Neural progenitor cell (in vitro differentiated cells): ENCODE results near the gene LRRC27. TPM values are rescaled to one million over a fixed set of nuclear protein-coding genes. Genes with fewer than 3 reads are reported as not detected.
"Not testable (repeated sequence)": the region's sequence is repeated elsewhere in the genome, so short reads cannot be mapped to it uniquely, and the experiment has no call there.

ENCODE experiments used
- DNase-seq: peaks from one replicate; pipeline ENCODE4 v3.0.0-alpha.2; 2016; ENCODE audit warnings: low spot score
- H2AFZ ChIP-seq: fragments of 200-600 bp; sonication (generic); replicated peaks from 2 replicates; pipeline ENCODE4 v1.6.1; 2016; ENCODE audit warnings: antibody characterized with exemption
- H3F3A ChIP-seq: fragments of 200-600 bp; sonication (generic); 2 replicates; pipeline ENCODE4 v1.6.1; 2016; ENCODE audit warnings: antibody characterized with exemption, low read depth
- H3K27ac ChIP-seq: fragments of 200-600 bp; sonication (generic); 2 replicates; pipeline ENCODE4 v1.5.1; 2016; ENCODE audit warnings: mild to moderate bottlenecking
- H3K27me3 ChIP-seq: fragments of 200-600 bp; sonication (generic); 2 replicates; pipeline ENCODE4 v1.6.1; 2016; ENCODE audit warnings: mild to moderate bottlenecking, moderate library complexity
- H3K36me3 ChIP-seq: fragments of 200-600 bp; sonication (generic); 2 replicates; pipeline ENCODE4 v1.5.1; 2016
- H3K4me1 ChIP-seq: fragments of 200-600 bp; sonication (generic); 2 replicates; pipeline ENCODE4 v1.6.1; 2016; ENCODE audit warnings: mixed run types
- H3K4me2 ChIP-seq: fragments of 200-600 bp; sonication (generic); 2 replicates; pipeline ENCODE4 v1.6.1; 2016
- H3K4me3 ChIP-seq: fragments of 200-600 bp; sonication (generic); 2 replicates; pipeline ENCODE4 v1.5.1; 2016
- H3K79me2 ChIP-seq: fragments of 200-600 bp; sonication (generic); 2 replicates; pipeline ENCODE4 v1.6.1; 2016; ENCODE audit warnings: low read depth
- H3K9ac ChIP-seq: fragments of 200-600 bp; sonication (generic); 2 replicates; pipeline ENCODE4 v1.6.1; 2016
- H3K9me3 ChIP-seq: fragments of 200-600 bp; sonication (generic); 2 replicates; pipeline ENCODE4 v1.5.1; 2016; ENCODE audit warnings: low read depth
- H4K20me1 ChIP-seq: fragments of 200-600 bp; sonication (generic); 2 replicates; pipeline ENCODE4 v1.6.1; 2016; ENCODE audit warnings: low read depth
- H3K27ac Mint-ChIP-seq: 3 replicates; pipeline ENCODE4 v1.8.0; 2021; ENCODE audit warnings: mixed read lengths
- H3K27me3 Mint-ChIP-seq: 2 replicates; pipeline ENCODE4 v1.8.0; 2022; ENCODE audit warnings: low read depth, mild to moderate bottlenecking, inconsistent platforms, moderate library complexity, mixed read lengths; ENCODE audit not compliant: insufficient read depth
- H3K36me3 Mint-ChIP-seq: 3 replicates; pipeline ENCODE4 v1.8.0; 2021; ENCODE audit warnings: mixed read lengths
- H3K4me1 Mint-ChIP-seq: 3 replicates; pipeline ENCODE4 v1.8.0; 2021; ENCODE audit warnings: mixed read lengths
- H3K4me3 Mint-ChIP-seq: 3 replicates; pipeline ENCODE4 v1.8.0; 2021; ENCODE audit warnings: mild to moderate bottlenecking, moderate library complexity, mixed read lengths
- H3K9me3 Mint-ChIP-seq: 3 replicates; pipeline ENCODE4 v1.8.0; 2020; ENCODE audit warnings: mixed read lengths
- EZH2 ChIP-seq: fragments of 200-600 bp; sonication (generic); IDR thresholded peaks from 2 replicates; pipeline ENCODE4 v1.6.1; 2017; ENCODE audit warnings: antibody characterized with exemption, mild to moderate bottlenecking, moderate library complexity
- EZH2phosphoT487 ChIP-seq: fragments of 200-600 bp; sonication (generic); IDR thresholded peaks from 2 replicates; pipeline ENCODE4 v1.6.1; 2017; ENCODE audit warnings: antibody characterized with exemption
- total RNA-seq: library from RNA; depleted of rRNA; stranded (reverse); fragments of >200 nt; gene quantifications from 2 replicates; pipeline ENCODE4 v1.2.3, GENCODE V29; 2015; ENCODE audit warnings: low replicate concordance
- TF ChIP-seq, protein P1 (sequence below): fragments of 200-600 bp; sonication (generic); IDR thresholded peaks from 2 replicates; pipeline ENCODE4 v1.5.1; 2017; ENCODE audit warnings: antibody characterized with exemption, mild to moderate bottlenecking

LRRC27 gene
- total RNA-seq, 1 donor from 2014 or later, result 16.9 TPM

DNA sequence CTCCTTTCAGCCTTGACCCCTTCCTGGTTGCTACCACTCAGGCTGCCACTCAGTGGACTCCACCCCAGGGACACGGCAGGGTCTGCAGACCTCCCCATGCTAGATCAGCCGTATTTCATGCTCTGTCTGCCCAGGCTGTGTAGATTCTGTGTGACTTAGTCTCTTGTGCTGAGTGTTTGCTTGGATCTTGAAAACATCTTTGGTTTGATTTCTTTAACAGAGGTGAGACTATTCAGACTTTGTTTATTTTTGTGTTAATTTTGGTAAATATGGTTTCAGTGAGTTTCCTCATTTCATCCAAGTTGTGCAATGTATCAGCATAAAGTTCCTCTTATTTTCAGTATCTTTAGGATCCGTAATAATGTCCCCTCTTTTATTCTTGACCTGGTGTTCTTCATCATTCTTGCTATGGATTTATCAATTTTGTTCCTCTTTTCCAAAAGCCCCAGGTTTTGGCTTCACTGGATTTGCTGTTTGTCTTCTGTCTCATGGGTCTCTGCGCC is 43.9 kb downstream of the LRRC27 start:
- Histone ChIP-seq H3K79me2 (no peaks in the 10 kb centered on the region), H3K9ac (no peak overlapping the region), H3K4me2 (no peak overlapping the region), H4K20me1 (no peaks in the 10 kb centered on the region), H3K27me3 (no peaks in the 10 kb centered on the region), H3K27ac (no peak overlapping the region), H3K9me3 (no peaks in the 10 kb centered on the region), H2AFZ (no peak overlapping the region), H3K36me3 (no peaks in the 10 kb centered on the region), H3F3A (no peaks in the 10 kb centered on the region), H3K4me3 (no peak overlapping the region), H3K4me1 (no peaks in the 10 kb centered on the region)
- Mint-ChIP-seq H3K27ac (no peak overlapping the region), H3K4me1 (peaks cover 9% of the 10 kb centered on the region), H3K4me3 (no peak overlapping the region), H3K36me3 (peaks cover 2% of the 10 kb centered on the region), H3K27me3 (peaks cover 7% of the 10 kb centered on the region), H3K9me3 (no peaks in the 10 kb centered on the region)
- DNase-seq, result no peak
- TF ChIP-seq EZH2phosphoT487, result no peak
- TF ChIP-seq, protein P1, sequence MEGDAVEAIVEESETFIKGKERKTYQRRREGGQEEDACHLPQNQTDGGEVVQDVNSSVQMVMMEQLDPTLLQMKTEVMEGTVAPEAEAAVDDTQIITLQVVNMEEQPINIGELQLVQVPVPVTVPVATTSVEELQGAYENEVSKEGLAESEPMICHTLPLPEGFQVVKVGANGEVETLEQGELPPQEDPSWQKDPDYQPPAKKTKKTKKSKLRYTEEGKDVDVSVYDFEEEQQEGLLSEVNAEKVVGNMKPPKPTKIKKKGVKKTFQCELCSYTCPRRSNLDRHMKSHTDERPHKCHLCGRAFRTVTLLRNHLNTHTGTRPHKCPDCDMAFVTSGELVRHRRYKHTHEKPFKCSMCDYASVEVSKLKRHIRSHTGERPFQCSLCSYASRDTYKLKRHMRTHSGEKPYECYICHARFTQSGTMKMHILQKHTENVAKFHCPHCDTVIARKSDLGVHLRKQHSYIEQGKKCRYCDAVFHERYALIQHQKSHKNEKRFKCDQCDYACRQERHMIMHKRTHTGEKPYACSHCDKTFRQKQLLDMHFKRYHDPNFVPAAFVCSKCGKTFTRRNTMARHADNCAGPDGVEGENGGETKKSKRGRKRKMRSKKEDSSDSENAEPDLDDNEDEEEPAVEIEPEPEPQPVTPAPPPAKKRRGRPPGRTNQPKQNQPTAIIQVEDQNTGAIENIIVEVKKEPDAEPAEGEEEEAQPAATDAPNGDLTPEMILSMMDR, result no peak
- no peak for TF ChIP-seq EZH2

- TF ChIP-seq EZH2, result no peak
- TF ChIP-seq EZH2phosphoT487, result no peak
- TF ChIP-seq, protein P1, result no peak
- Mint-ChIP-seq H3K4me3 (no peak overlapping the region), H3K36me3 (peaks cover 2% of the 10 kb centered on the region), H3K4me1 (peaks cover 9% of the 10 kb centered on the region), H3K27ac (no peak overlapping the region), H3K9me3 (no peaks in the 10 kb centered on the region), H3K27me3 (peaks cover 7% of the 10 kb centered on the region)
- H3K4me3 ChIP-seq, result no peak overlapping the region
- no peak for DNase-seq
- H3K9me3 ChIP-seq, result no peaks in the 10 kb centered on the region
- no peaks in the 10 kb centered on the region for H3K79me2 ChIP-seq
- H3K27me3 ChIP-seq, result no peaks in the 10 kb centered on the region
- H4K20me1 ChIP-seq, result no peaks in the 10 kb centered on the region
- H3K4me2 ChIP-seq, result no peak overlapping the region
- no peak overlapping the region for H3K27ac ChIP-seq
- H3K36me3 ChIP-seq, result no peaks in the 10 kb centered on the region
- H2AFZ ChIP-seq, result no peak overlapping the region
- no peak overlapping the region for H3K9ac ChIP-seq
- no peaks in the 10 kb centered on the region for H3K4me1 ChIP-seq
- H3F3A ChIP-seq, result no peaks in the 10 kb centered on the region
Observed at GRCh38 chr10:132376394-132376851, 44.4 kb downstream of the LRRC27 start.

DNA sequence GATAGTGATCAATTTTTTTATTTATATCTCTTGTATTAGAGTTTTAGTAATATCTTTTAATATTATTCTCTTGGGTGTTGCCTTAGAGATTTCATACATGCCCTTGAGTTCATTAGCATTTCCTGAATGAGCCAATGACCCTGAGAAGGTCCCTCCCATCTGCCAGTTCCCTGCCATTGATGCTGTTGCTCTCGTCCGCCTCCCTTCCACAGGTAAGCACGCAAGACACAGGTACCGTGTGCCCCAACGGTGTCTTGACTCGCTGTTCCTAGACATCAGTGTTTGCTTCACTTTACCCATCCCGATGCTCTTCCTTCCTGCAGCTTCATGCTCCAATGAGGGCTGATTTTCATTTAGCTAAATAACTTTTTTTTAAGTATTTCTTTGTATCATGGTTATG is 45.3 kb downstream of the LRRC27 start:
- DNase-seq, result no peak
- no peak overlapping the region for H3K27ac ChIP-seq
- Mint-ChIP-seq H3K4me3 (no peak overlapping the region), H3K9me3 (no peaks in the 10 kb centered on the region), H3K36me3 (peaks cover 2% of the 10 kb centered on the region), H3K27ac (no peak overlapping the region), H3K4me1 (peaks cover 9% of the 10 kb centered on the region), H3K27me3 (peaks cover 4% of the 10 kb centered on the region)
- TF ChIP-seq EZH2phosphoT487 (no peak), EZH2 (no peak)
- TF ChIP-seq, protein P1, result no peak
- H3K9me3 ChIP-seq, result no peaks in the 10 kb centered on the region
- no peak overlapping the region for H3K9ac ChIP-seq
- H3F3A ChIP-seq, result no peaks in the 10 kb centered on the region
- H3K4me1 ChIP-seq, result no peaks in the 10 kb centered on the region
- no peak overlapping the region for H3K4me3 ChIP-seq
- no peak overlapping the region for H2AFZ ChIP-seq
- H3K4me2 ChIP-seq, result no peak overlapping the region
- H3K36me3 ChIP-seq, result no peaks in the 10 kb centered on the region
- H4K20me1 ChIP-seq, result no peaks in the 10 kb centered on the region
- H3K79me2 ChIP-seq, result no peaks in the 10 kb centered on the region
- no peaks in the 10 kb centered on the region for H3K27me3 ChIP-seq

- not testable (repeated sequence) for H3K36me3 Mint-ChIP-seq, H3K4me1 ChIP-seq, H3K27ac ChIP-seq, H3K4me3 ChIP-seq, H3K27me3 Mint-ChIP-seq, H3K9me3 ChIP-seq, H3K4me3 Mint-ChIP-seq, H2AFZ ChIP-seq, H4K20me1 ChIP-seq, H3K27me3 ChIP-seq, H3K36me3 ChIP-seq, H3K27ac Mint-ChIP-seq, H3K4me2 ChIP-seq, H3K9ac ChIP-seq, DNase-seq, H3K4me1 Mint-ChIP-seq, H3K79me2 ChIP-seq, H3F3A ChIP-seq, H3K9me3 Mint-ChIP-seq
Observed at GRCh38 chr10:132379026-132379425, 47.0 kb downstream of the LRRC27 start.

DNA sequence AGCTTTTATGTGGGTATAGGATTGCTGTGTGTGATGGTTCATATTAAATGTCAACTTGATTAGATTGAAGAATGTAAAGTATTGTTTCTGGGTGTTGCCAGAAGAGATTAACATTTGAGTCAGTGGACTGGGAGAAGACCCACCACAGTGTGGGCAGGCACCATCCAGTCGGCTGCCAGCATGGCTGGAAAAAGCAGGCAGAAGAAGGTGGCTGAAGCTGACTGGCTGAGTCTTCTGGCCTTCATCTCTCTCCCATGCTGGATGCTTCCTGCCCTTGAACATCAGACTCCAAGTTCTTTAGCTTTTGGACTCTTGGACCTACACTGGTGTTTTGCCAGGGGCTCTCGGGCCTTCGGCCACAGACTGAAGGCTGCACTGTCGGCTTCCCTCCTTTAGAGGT is 49.0 kb downstream of the LRRC27 start:
- not testable (repeated sequence) for H3K36me3 ChIP-seq, H3K4me3 ChIP-seq, H3K4me1 Mint-ChIP-seq, H3K27ac Mint-ChIP-seq, H3K9me3 Mint-ChIP-seq, H3K36me3 Mint-ChIP-seq, H3K9ac ChIP-seq, H3K27me3 ChIP-seq, H3K79me2 ChIP-seq, H3K27ac ChIP-seq, H2AFZ ChIP-seq, H3K9me3 ChIP-seq, H3K4me2 ChIP-seq, H3K4me1 ChIP-seq, H3F3A ChIP-seq, H3K27me3 Mint-ChIP-seq, H4K20me1 ChIP-seq, DNase-seq, H3K4me3 Mint-ChIP-seq
